Prostate gland (tissue), 2 donors: Measurements from ENCODE around the gene CTNND2. TPM values are rescaled to one million over a fixed set of nuclear protein-coding genes. Genes with fewer than 3 reads are reported as not detected.

Source experiments
- DNase-seq: peaks from one replicate; pipeline ENCODE4 v3.0.0-alpha.2; 2019; ENCODE audit warnings: low spot score
- H3K27ac ChIP-seq, 2 donors: fragments of 200-600 bp; sonication (generic); 2 replicates each; pipeline ENCODE4 v1.5.1; 2017 to 2019
- H3K27me3 ChIP-seq: fragments of 200-600 bp; sonication (generic); replicated peaks from 2 replicates; pipeline ENCODE4 v1.5.1; 2019; ENCODE audit not compliant: insufficient read depth
- H3K36me3 ChIP-seq, 2 donors: fragments of 200-600 bp; sonication (generic); 1 replicate in 1 of 2; 2 replicates in 1 of 2; pipeline versions ENCODE4 v1.5.1 to v1.8.1; 2017 to 2019
- H3K4me1 ChIP-seq: fragments of 200-600 bp; sonication (generic); replicated peaks from 2 replicates; pipeline ENCODE4 v1.5.1; 2019
- H3K4me3 ChIP-seq, 2 donors: fragments of 200-600 bp; sonication (generic); 2 replicates each; pipeline ENCODE4 v1.5.1; 2017 to 2019
- H3K9me3 ChIP-seq: fragments of 200-600 bp; sonication (generic); 2 replicates; pipeline ENCODE4 v1.5.1; 2017
- CTCF ChIP-seq, 4 experiments: fragments of 200-600 bp in 2 of 4; fragments of 450-650 bp in 2 of 4; sonication (generic) in 2 of 4; IDR thresholded peaks; 1 replicate in 3 of 4; 2 replicates in 1 of 4; pipeline ENCODE4 v1.5.1; 2016 to 2019; ENCODE audit warnings: antibody characterized with exemption in 4 of 4, mild to moderate bottlenecking in 2 of 4, moderate library complexity in 2 of 4
- POLR2A ChIP-seq: fragments of 450-650 bp; IDR thresholded peaks from one replicate; pipeline ENCODE4 v1.6.1; 2016; ENCODE audit warnings: antibody characterized with exemption, mild to moderate bottlenecking
- POLR2AphosphoS5 ChIP-seq: sonication (generic); formaldehyde crosslinking; IDR thresholded peaks from one replicate; pipeline ENCODE4 v1.6.1; 2017; ENCODE audit warnings: antibody characterized with exemption
- WGBS: methylation state at CpG from one replicate; pipeline ENCODE4 v1.1.5; 2018; 5-methylcytosine and 5-hydroxymethylcytosine counted together
- intact Hi-C: fragments of 100-400 bp; cut with DNase I; formaldehyde crosslinking; loops from one replicate; pipeline ENCODE4 v1.14.2; 2022
- total RNA-seq, 2 donors: library from RNA; depleted of rRNA; stranded (reverse); fragments of >200 nt; gene quantifications; one replicate each; pipeline ENCODE4 v1.1.0, GENCODE V29; 2016

Gene CTNND2
- total RNA-seq, 2 donors from 2014 or later, result 5.5 to 11.2 TPM

DNA sequence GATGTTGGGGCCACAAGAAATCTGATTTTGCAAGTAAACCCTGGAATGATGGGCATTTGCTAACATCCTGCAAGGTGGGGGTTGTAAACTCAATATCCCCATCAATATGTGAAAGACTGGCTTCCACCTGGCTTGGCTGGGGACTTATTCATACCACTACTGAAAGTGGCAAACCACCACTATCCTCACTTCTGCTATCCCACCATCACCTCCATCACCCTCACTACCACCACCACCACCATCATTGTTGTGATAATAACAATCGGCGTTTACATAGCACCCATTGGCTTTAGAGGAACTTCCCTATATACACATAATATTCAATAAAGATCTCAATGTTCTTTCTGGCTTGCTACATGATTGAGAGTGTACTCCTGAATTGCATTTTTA lies 918.5 kb downstream of the CTNND2 start:
- no peak for DNase-seq
- no peak overlapping the region for H3K27ac ChIP-seq
- WGBS, result 79% methylated on average over 2 of the region's 2 CpGs
- TF ChIP-seq POLR2AphosphoS5, result no peak
- no peak for TF ChIP-seq POLR2A
- no peak for TF ChIP-seq CTCF (IDR thresholded peaks at IDR 0.05)
- H3K27me3 ChIP-seq, result no peaks in the 10 kb centered on the region
- H3K9me3 ChIP-seq, result no peaks in the 10 kb centered on the region
- no peak overlapping the region for H3K4me3 ChIP-seq
- H3K4me1 ChIP-seq, result no peaks in the 10 kb centered on the region
- intact Hi-C loops, result no loop called here
- no peaks in the 10 kb centered on the region for H3K36me3 ChIP-seq

DNA sequence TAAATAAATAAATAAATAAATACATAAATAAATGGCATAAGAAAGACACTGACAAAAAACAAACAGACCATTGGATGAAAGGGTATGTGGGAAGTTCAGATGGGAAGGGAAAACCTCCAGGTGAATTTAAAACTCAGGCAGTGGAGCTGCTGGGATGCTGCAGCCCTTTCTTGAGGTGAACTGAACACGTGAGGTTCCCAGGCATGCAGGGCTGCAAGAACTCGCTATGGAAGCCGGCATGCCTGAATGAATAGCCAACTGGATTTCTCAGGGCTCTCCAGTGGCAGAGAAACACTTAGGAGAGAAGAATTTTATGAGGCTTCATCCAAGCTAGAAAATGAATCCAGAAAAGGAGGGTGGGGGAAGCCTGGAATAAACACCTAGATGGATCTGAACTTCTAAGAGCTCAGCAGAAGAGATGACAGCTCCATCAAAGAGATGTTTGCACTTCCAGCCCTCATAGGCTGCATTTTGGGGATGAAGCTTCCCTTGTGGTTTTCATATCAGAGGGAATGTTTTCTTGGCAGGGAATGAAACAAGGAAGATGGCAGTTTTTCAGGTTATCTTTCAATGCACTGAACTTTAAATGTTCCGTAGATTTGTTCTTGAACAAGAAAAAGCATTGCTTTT lies 919.0 kb downstream of the CTNND2 start:
- no peak for DNase-seq

DNA sequence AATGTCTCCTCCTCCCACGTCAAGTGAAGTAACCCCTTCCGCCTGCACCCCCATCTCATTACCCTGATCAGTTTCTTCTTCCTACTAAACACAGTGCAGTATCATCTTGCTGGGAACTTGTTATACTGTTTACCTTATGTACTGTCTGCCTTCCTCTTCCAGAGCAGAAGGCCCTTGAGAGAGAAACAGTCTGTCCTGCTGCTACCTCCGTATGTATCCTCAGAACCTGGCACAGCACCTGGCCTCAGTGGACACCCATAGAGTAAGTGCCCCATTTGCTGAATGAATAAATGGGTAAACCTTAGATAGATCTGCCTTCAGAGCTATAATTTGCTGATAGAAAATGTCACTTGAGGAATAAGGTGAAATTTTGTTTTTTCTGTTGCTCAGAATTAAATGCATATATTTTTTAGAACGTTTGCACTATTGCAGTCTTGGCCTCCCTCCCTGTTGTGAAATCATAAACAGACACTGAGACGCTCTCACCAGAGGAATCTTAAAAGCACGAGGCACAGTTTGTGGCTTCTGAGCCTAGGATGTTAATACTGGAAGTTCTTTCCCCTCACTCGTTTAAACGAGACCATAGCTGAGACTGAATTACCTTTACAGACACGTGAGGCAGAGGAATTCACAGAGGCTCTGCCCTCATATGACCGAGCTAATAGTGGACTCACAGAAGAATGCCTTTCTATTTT lies 920.1 kb downstream of the CTNND2 start:
- Histone ChIP-seq H3K27me3 (no peaks in the 10 kb centered on the region), H3K9me3 (no peaks in the 10 kb centered on the region), H3K27ac (no peak overlapping the region), H3K4me3 (no peak overlapping the region), H3K4me1 (no peaks in the 10 kb centered on the region), H3K36me3 (no peaks in the 10 kb centered on the region)
- no peak for DNase-seq
- WGBS, result 64% methylated on average over 10 of the region's 10 CpGs
- TF ChIP-seq POLR2A, result no peak
- no peak for TF ChIP-seq POLR2AphosphoS5
- TF ChIP-seq CTCF (IDR thresholded peaks at IDR 0.05), result no peak
- intact Hi-C loops, result no loop called here

More for the DNA sequence above, 919.0 kb downstream of the CTNND2 start:
- intact Hi-C loops, result no loop called here
- Histone ChIP-seq H3K36me3 (no peaks in the 10 kb centered on the region), H3K4me1 (no peaks in the 10 kb centered on the region), H3K9me3 (no peaks in the 10 kb centered on the region), H3K27me3 (no peaks in the 10 kb centered on the region), H3K4me3 (no peak overlapping the region), H3K27ac (no peak overlapping the region)
- 45% methylated on average over 4 of the region's 4 CpGs for WGBS
- TF ChIP-seq POLR2A, result no peak
- no peak for TF ChIP-seq POLR2AphosphoS5
- TF ChIP-seq CTCF (IDR thresholded peaks at IDR 0.05), result no peak

DNA sequence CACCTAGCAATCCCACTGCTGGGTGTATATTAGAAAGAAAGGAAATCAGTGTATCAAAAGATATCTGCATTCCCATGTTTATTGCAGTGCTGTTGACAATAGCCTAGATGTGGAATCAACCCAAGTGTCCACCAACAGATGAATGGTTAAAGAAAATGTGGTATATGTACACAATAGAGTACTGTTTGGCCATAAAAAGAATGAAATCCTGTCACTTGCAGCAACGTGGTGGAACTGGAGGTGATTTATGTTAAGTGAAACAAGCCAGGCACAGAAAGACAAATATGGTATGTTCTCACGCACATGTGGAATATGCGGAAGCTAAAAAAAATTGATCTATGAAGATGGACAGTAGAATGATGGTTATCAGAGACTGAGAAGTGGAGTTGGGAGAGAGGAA lies 921.6 kb downstream of the CTNND2 start:
- H3K4me3 ChIP-seq, result no peak overlapping the region
- peak; percentile 17 for DNase-seq
- H3K36me3 ChIP-seq, result no peaks in the 10 kb centered on the region
- WGBS, result 51% methylated on average over 3 of the region's 3 CpGs
- intact Hi-C loops, result no loop called here
- no peak overlapping the region for H3K27ac ChIP-seq
- no peaks in the 10 kb centered on the region for H3K27me3 ChIP-seq
- peak; percentile 69 for TF ChIP-seq POLR2AphosphoS5
- TF ChIP-seq POLR2A, result no peak
- no peaks in the 10 kb centered on the region for H3K4me1 ChIP-seq
- no peaks in the 10 kb centered on the region for H3K9me3 ChIP-seq

DNA sequence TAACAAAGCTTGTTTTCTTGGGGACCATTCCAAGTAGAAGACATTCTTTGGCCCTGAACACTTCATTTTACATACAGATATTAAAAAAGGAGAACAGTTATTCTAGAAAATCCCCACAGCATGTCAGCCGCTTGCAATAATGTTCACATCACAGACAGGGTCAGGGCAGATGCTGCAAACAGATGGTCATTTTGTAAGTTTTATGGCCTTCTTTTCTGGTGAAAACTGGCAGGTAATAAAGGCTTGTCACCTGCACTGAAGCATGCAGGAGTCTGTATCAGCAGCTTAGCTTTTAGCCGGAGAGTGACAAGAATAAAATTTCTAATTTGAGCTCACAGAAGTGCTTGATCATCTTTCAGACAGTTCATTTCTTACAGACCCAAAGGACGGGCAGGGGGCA lies 922.3 kb downstream of the CTNND2 start:
- no peaks in the 10 kb centered on the region for H3K36me3 ChIP-seq
- intact Hi-C loops, result no loop called here
- no peaks in the 10 kb centered on the region for H3K9me3 ChIP-seq
- no peaks in the 10 kb centered on the region for H3K4me1 ChIP-seq
- H3K27me3 ChIP-seq, result no peaks in the 10 kb centered on the region
- H3K27ac ChIP-seq, result no peak overlapping the region
- no peak for DNase-seq
- WGBS, result 71% methylated on average over 3 of the region's 3 CpGs
- no peak overlapping the region for H3K4me3 ChIP-seq
- TF ChIP-seq POLR2A, result no peak
- no peak for TF ChIP-seq POLR2AphosphoS5
- TF ChIP-seq CTCF (IDR thresholded peaks at IDR 0.05), result no peak
